Gastrocnemius medialis (tissue), 4 donors: ENCODE measurements around the gene RNGTT.

Source experiments
- POLR2A ChIP-seq, 2 donors: fragments of 450-650 bp; IDR thresholded peaks; one replicate each; pipeline ENCODE4 v1.6.1; 2017; ENCODE audit warnings: antibody characterized with exemption in 2 of 2, mild to moderate bottlenecking in 2 of 2, moderate library complexity in 2 of 2
- TF ChIP-seq, protein P1 (sequence below), 5 experiments: fragments of 450-650 bp in 3 of 5; fragments of 200-600 bp in 2 of 5; sonication (generic) in 2 of 5; IDR thresholded peaks in 4 of 5; conservative IDR thresholded peaks in 1 of 5; 1 replicate in 4 of 5; 2 replicates in 1 of 5; pipeline ENCODE4 v1.5.1; 2016 to 2019; ENCODE audit warnings: antibody characterized with exemption in 5 of 5, mild to moderate bottlenecking in 3 of 5, moderate library complexity in 3 of 5

DNA sequence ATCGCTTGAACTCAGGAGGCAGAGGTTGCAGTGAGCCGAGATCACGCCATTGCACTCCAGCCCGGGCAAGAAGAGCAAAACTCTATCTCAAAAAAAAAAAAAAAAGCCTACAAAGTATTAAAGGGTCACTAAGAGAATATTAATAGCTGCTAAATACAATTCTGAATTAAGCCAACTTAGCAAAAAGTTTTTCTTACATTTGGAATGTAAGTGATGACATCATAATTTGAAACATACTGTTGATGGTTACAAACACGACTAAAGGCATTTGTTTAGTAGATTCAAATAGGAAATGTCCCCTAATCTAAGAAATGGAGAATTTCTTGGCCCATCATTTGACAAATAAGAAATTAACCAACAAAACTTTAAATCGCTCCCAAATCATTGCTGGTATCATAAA, 282.8 kb downstream of the RNGTT start:
- TF ChIP-seq, protein P1, sequence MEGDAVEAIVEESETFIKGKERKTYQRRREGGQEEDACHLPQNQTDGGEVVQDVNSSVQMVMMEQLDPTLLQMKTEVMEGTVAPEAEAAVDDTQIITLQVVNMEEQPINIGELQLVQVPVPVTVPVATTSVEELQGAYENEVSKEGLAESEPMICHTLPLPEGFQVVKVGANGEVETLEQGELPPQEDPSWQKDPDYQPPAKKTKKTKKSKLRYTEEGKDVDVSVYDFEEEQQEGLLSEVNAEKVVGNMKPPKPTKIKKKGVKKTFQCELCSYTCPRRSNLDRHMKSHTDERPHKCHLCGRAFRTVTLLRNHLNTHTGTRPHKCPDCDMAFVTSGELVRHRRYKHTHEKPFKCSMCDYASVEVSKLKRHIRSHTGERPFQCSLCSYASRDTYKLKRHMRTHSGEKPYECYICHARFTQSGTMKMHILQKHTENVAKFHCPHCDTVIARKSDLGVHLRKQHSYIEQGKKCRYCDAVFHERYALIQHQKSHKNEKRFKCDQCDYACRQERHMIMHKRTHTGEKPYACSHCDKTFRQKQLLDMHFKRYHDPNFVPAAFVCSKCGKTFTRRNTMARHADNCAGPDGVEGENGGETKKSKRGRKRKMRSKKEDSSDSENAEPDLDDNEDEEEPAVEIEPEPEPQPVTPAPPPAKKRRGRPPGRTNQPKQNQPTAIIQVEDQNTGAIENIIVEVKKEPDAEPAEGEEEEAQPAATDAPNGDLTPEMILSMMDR (IDR thresholded peaks at IDR 0.05 in 4 of 5, conservative IDR thresholded peaks at IDR 0.05 in 1 of 5): no peak
- TF ChIP-seq POLR2A (IDR thresholded peaks at IDR 0.05): no peak
